ENCODE measurements around the gene PRTN3.

The PRTN3 gene

GRCh38 chr19:867301-867793, 26.5 kb downstream of the PRTN3 start:
- no peak for TF ChIP-seq YY1 (IDR thresholded peaks at IDR 0.05; ENCODE audit: insufficient read depth, insufficient read length)
- TF ChIP-seq ZNF274 (IDR thresholded peaks at IDR 0.05; ENCODE audit: low read depth, low read length) = no peak
- no peak for TF ChIP-seq SUZ12 (IDR thresholded peaks at IDR 0.05; ENCODE audit: extremely low read depth, insufficient read depth, insufficient read length)
- no peaks in the 10 kb centered on the region for H3K27me3 ChIP-seq (ENCODE audit: insufficient read depth, insufficient read length)
- H3K9me3 ChIP-seq (ENCODE audit: insufficient read depth, low read length) = no peaks in the 10 kb centered on the region
- H3K9ac ChIP-seq (ENCODE audit: insufficient read length, low read depth) = peak overlapping the region; percentile 12
- peaks cover 36% of the 10 kb centered on the region for H3K36me3 ChIP-seq (ENCODE audit: insufficient read depth, insufficient read length, low read length)
- H3K4me1 ChIP-seq (ENCODE audit: insufficient read depth, insufficient read length) = peaks cover 34% of the 10 kb centered on the region
- no peak overlapping the region for H3K4me3 ChIP-seq (ENCODE audit: insufficient read length, low read depth)
- DNase-seq (ENCODE audit: low read depth, low spot score) = no peak

GRCh38 chr19:867855-868457, 27.2 kb downstream of the PRTN3 start:
- peaks cover 36% of the 10 kb centered on the region for H3K36me3 ChIP-seq (ENCODE audit: insufficient read depth, insufficient read length, low read length)
- H3K4me1 ChIP-seq (ENCODE audit: insufficient read depth, insufficient read length) = peaks cover 33% of the 10 kb centered on the region
- no peaks in the 10 kb centered on the region for H3K27me3 ChIP-seq (ENCODE audit: insufficient read depth, insufficient read length)
- H3K9ac ChIP-seq (ENCODE audit: insufficient read length, low read depth) = peak overlapping the region; percentile 12
- TF ChIP-seq SUZ12 (IDR thresholded peaks at IDR 0.05; ENCODE audit: extremely low read depth, insufficient read depth, insufficient read length) (no peak), YY1 (IDR thresholded peaks at IDR 0.05; ENCODE audit: insufficient read depth, insufficient read length) (no peak), ZNF274 (IDR thresholded peaks at IDR 0.05; ENCODE audit: low read depth, low read length) (no peak)
- no peaks in the 10 kb centered on the region for H3K9me3 ChIP-seq (ENCODE audit: insufficient read depth, low read length)
- no peak overlapping the region for H3K4me3 ChIP-seq (ENCODE audit: insufficient read length, low read depth)
- DNase-seq (ENCODE audit: low read depth, low spot score) = no peak

DNA sequence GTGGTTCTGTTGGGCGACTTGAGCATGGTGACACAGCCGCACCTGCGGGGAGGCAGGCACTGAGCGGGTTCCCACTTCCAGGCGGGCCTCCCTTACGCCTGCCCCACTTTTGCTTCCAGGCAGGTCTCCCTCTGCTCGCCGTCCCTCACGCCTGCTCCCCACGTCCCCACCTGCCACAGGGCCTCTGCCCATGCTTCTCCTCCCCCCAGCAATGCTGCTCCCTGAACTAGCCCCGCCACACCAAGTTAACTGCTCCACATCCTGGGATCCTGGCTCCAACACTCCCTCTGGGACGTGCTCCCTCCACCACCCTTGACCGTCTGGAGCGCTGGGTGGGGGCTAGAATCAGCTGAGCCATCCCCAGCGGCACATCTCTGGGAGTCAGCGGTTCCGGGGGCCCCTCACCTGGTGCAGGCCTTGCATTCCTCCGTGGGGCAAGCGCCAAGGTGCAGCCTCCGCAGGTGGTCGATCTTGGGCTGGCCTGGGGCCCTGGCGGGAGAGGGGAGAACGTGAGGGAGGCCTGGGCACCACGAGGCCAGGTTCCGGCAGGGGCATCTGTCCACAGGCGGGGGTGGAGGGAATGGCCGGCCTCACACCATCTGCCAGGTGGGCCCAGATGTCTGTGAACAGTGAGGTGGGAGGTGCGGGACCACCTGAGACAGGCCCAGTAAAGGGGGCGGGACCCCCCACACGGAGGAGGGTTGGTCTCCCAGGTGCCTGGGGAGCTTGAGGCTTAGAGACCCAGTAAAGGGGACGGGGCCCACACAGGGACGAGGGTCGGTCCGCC, 27.9 kb downstream of the PRTN3 start:
- peaks cover 33% of the 10 kb centered on the region for H3K4me1 ChIP-seq (ENCODE audit: insufficient read depth, insufficient read length)
- H3K36me3 ChIP-seq (ENCODE audit: insufficient read depth, insufficient read length, low read length) = peaks cover 40% of the 10 kb centered on the region
- peak overlapping the region; percentile 59 for H3K9ac ChIP-seq (ENCODE audit: insufficient read length, low read depth)
- TF ChIP-seq SUZ12 (IDR thresholded peaks at IDR 0.05; ENCODE audit: extremely low read depth, insufficient read depth, insufficient read length) = no peak
- TF ChIP-seq YY1 (IDR thresholded peaks at IDR 0.05; ENCODE audit: insufficient read depth, insufficient read length) = no peak
- TF ChIP-seq ZNF274 (IDR thresholded peaks at IDR 0.05; ENCODE audit: low read depth, low read length) = no peak
- DNase-seq (ENCODE audit: low read depth, low spot score) = no peak
- H3K4me3 ChIP-seq (ENCODE audit: insufficient read length, low read depth) = no peak overlapping the region
- no peaks in the 10 kb centered on the region for H3K9me3 ChIP-seq (ENCODE audit: insufficient read depth, low read length)
- H3K27me3 ChIP-seq (ENCODE audit: insufficient read depth, insufficient read length) = no peaks in the 10 kb centered on the region

GRCh38 chr19:869245-870177, 28.7 kb downstream of the PRTN3 start:
- DNase-seq (ENCODE audit: low read depth, low spot score) = no peak
- peak overlapping the region; percentile 59 for H3K9ac ChIP-seq (ENCODE audit: insufficient read length, low read depth)
- H3K4me1 ChIP-seq (ENCODE audit: insufficient read depth, insufficient read length) = peaks cover 33% of the 10 kb centered on the region
- H3K9me3 ChIP-seq (ENCODE audit: insufficient read depth, low read length) = no peaks in the 10 kb centered on the region
- no peak overlapping the region for H3K4me3 ChIP-seq (ENCODE audit: insufficient read length, low read depth)
- TF ChIP-seq ZNF274 (IDR thresholded peaks at IDR 0.05; ENCODE audit: low read depth, low read length) (no peak), SUZ12 (IDR thresholded peaks at IDR 0.05; ENCODE audit: extremely low read depth, insufficient read depth, insufficient read length) (no peak), YY1 (IDR thresholded peaks at IDR 0.05; ENCODE audit: insufficient read depth, insufficient read length) (no peak)
- H3K27me3 ChIP-seq (ENCODE audit: insufficient read depth, insufficient read length) = no peaks in the 10 kb centered on the region
- peaks cover 48% of the 10 kb centered on the region for H3K36me3 ChIP-seq (ENCODE audit: insufficient read depth, insufficient read length, low read length)

DNA sequence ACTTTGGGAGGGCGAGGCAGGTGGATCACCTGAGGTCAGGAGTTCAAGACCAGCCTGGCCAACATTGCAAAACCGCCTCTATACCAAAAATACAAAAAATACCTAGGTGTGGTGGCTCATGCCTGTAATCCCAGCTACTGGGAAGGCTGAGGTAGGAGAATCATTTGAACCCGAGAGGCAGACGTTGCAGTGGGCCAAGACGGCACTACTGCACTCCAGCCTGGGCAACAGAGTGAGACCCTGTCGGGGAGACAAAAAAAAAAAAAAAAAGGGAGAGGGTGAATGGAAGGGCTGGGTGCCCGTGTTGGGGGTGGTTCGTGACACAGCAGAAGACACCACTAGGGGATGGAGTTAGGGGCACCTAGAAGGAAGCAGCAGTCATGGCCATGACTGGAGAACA, 29.5 kb downstream of the PRTN3 start:
- no peak for DNase-seq (ENCODE audit: low read depth, low spot score)
- TF ChIP-seq ZNF274 (IDR thresholded peaks at IDR 0.05; ENCODE audit: low read depth, low read length) (no peak), SUZ12 (IDR thresholded peaks at IDR 0.05; ENCODE audit: extremely low read depth, insufficient read depth, insufficient read length) (no peak), YY1 (IDR thresholded peaks at IDR 0.05; ENCODE audit: insufficient read depth, insufficient read length) (no peak)
- Histone ChIP-seq H3K9me3 (ENCODE audit: insufficient read depth, low read length) (no peaks in the 10 kb centered on the region), H3K4me3 (ENCODE audit: insufficient read length, low read depth) (no peak overlapping the region), H3K36me3 (ENCODE audit: insufficient read depth, insufficient read length, low read length) (peaks cover 52% of the 10 kb centered on the region), H3K9ac (ENCODE audit: insufficient read length, low read depth) (no peak overlapping the region), H3K4me1 (ENCODE audit: insufficient read depth, insufficient read length) (peaks cover 30% of the 10 kb centered on the region), H3K27me3 (ENCODE audit: insufficient read depth, insufficient read length) (no peaks in the 10 kb centered on the region)

- H3K27me3 ChIP-seq (ENCODE audit: insufficient read depth, insufficient read length) = no peaks in the 10 kb centered on the region
- no peak for TF ChIP-seq ZNF274 (IDR thresholded peaks at IDR 0.05; ENCODE audit: low read depth, low read length)
- TF ChIP-seq YY1 (IDR thresholded peaks at IDR 0.05; ENCODE audit: insufficient read depth, insufficient read length) = no peak
- no peak for TF ChIP-seq SUZ12 (IDR thresholded peaks at IDR 0.05; ENCODE audit: extremely low read depth, insufficient read depth, insufficient read length)
- no peak overlapping the region for H3K9ac ChIP-seq (ENCODE audit: insufficient read length, low read depth)
- H3K9me3 ChIP-seq (ENCODE audit: insufficient read depth, low read length) = no peaks in the 10 kb centered on the region
- peaks cover 33% of the 10 kb centered on the region for H3K4me1 ChIP-seq (ENCODE audit: insufficient read depth, insufficient read length)
- no peak for DNase-seq (ENCODE audit: low read depth, low spot score)
- no peak overlapping the region for H3K4me3 ChIP-seq (ENCODE audit: insufficient read length, low read depth)
- H3K36me3 ChIP-seq (ENCODE audit: insufficient read depth, insufficient read length, low read length) = peaks cover 56% of the 10 kb centered on the region
Observed at GRCh38 chr19:870963-871401, 30.2 kb downstream of the PRTN3 start.
